ENCODE data around the gene INSM1. TPM values are rescaled to one million over a fixed set of nuclear protein-coding genes. Genes with fewer than 3 reads are reported as not detected.

The INSM1 gene
- total RNA-seq, 4 donors from 2014 or later = 1.4 to 4.6 (median 2.9) TPM; not detected in 1

GRCh38 chr20:20363434-20363798 is 4.5 kb upstream of the INSM1 start:
- H3K9me3 ChIP-seq = no peaks in the 10 kb centered on the region
- peaks cover 0 to 41% (median 7%) of the 10 kb centered on the region in 4 donors for H3K4me1 ChIP-seq
- no peak overlapping the region for H3K4me3 ChIP-seq
- H3K27ac ChIP-seq = no peak overlapping the region
- H3K27me3 ChIP-seq = peaks cover 0 to 47% of the 10 kb centered on the region in 2 donors
- no peak for DNase-seq
- TF ChIP-seq POLR2A (IDR thresholded peaks at IDR 0.05) (no peak), CTCF (IDR thresholded peaks at IDR 0.05) (no peak)
- no peaks in the 10 kb centered on the region for H3K36me3 ChIP-seq

GRCh38 chr20:20363799-20364592 is 3.9 kb upstream of the INSM1 start:
- H3K27me3 ChIP-seq = peaks cover 0 to 51% of the 10 kb centered on the region in 2 donors
- no peak overlapping the region for H3K27ac ChIP-seq
- H3K36me3 ChIP-seq = no peaks in the 10 kb centered on the region
- TF ChIP-seq CTCF (IDR thresholded peaks at IDR 0.05) (no peak), POLR2A (IDR thresholded peaks at IDR 0.05) (no peak)
- peaks cover 0 to 47% (median 10%) of the 10 kb centered on the region in 4 donors for H3K4me1 ChIP-seq
- DNase-seq = no peak
- H3K4me3 ChIP-seq = no peak overlapping the region
- no peaks in the 10 kb centered on the region for H3K9me3 ChIP-seq

- DNase-seq = no peak
- H3K4me1 ChIP-seq = peaks cover 0 to 55% (median 14%) of the 10 kb centered on the region in 4 donors
- H3K27ac ChIP-seq = no peak overlapping the region
- no peaks in the 10 kb centered on the region for H3K9me3 ChIP-seq
- H3K27me3 ChIP-seq = peaks cover 0 to 59% of the 10 kb centered on the region in 2 donors
- H3K36me3 ChIP-seq = no peaks in the 10 kb centered on the region
- TF ChIP-seq POLR2A (IDR thresholded peaks at IDR 0.05) (no peak), CTCF (IDR thresholded peaks at IDR 0.05) (no peak)
- H3K4me3 ChIP-seq = no peak overlapping the region
These were observed 3.1 kb upstream of the INSM1 start for GRCh38 chr20:20364593-20365479.

- Histone ChIP-seq H3K36me3 (no peaks in the 10 kb centered on the region), H3K27ac (no peak overlapping the region), H3K4me3 (no peak overlapping the region), H3K4me1 (peaks cover 0 to 50% (median 14%) of the 10 kb centered on the region in 4 donors), H3K9me3 (no peaks in the 10 kb centered on the region), H3K27me3 (peaks cover 0 to 65% of the 10 kb centered on the region in 2 donors)
- DNase-seq = no peak
- TF ChIP-seq POLR2A (IDR thresholded peaks at IDR 0.05) (no peak), CTCF (IDR thresholded peaks at IDR 0.05) (no peak)
These were observed 2.3 kb upstream of the INSM1 start for GRCh38 chr20:20365480-20366161.

GRCh38 chr20:20366551-20366875 is 1.4 kb upstream of the INSM1 start:
- DNase-seq = no peak
- H3K4me1 ChIP-seq = peaks cover 0 to 47% (median 14%) of the 10 kb centered on the region in 4 donors
- H3K4me3 ChIP-seq = no peak overlapping the region
- H3K36me3 ChIP-seq = no peaks in the 10 kb centered on the region
- peaks cover 0 to 71% of the 10 kb centered on the region in 2 donors for H3K27me3 ChIP-seq
- H3K9me3 ChIP-seq = no peaks in the 10 kb centered on the region
- TF ChIP-seq POLR2A (IDR thresholded peaks at IDR 0.05) = no peak
- TF ChIP-seq CTCF (IDR thresholded peaks at IDR 0.05) = no peak
- H3K27ac ChIP-seq = no peak overlapping the region
